ENCODE measurements around the gene CIBAR2. TPM values are rescaled to one million over a fixed set of nuclear protein-coding genes. Genes with fewer than 3 reads are reported as not detected.

Gene CIBAR2
- total and polyA plus RNA-seq, 9 of the 15 experiments (the other 6 are each of a cell fraction or from before 2014, with no cell fraction given), result not detected

GRCh38 chr16:85093705-85094104 is 18.6 kb downstream of the CIBAR2 start (continued):
- TF ChIP-seq CTCF (IDR thresholded peaks at IDR 0.05 in 2 of 3, conservative IDR thresholded peaks at IDR 0.05 in 1 of 3; ENCODE audit: insufficient read depth in 2 of 3, low read depth in 1 of 3, low read length in 3 of 3), result peak in 2 of 3 experiments; percentile 3 to 64; a peak in 2 of 6 replicates
- TF ChIP-seq GABPB1 (CRISPR knock-in tag; IDR thresholded peaks at IDR 0.05), result 0 out of 2 replicates have a peak, but pooled peaks have one; percentile 44
- no peak for TF ChIP-seq FOXP4 (CRISPR knock-in tag; IDR thresholded peaks at IDR 0.05; ENCODE audit: borderline replicate concordance)
- TF ChIP-seq DNMT1 (IDR thresholded peaks at IDR 0.05), result no peak

GRCh38 chr16:85092851-85093250 is 19.4 kb downstream of the CIBAR2 start:
- Histone ChIP-seq H3K27ac (ENCODE audit: extremely low read depth, low read depth, low read length) (no peak overlapping the region), H3K4me3 (no peak overlapping the region), H3K79me2 (ENCODE audit: control insufficient read depth, insufficient read depth, low read length) (no peaks in the 10 kb centered on the region), H3K27me3 (ENCODE audit: control insufficient read depth in 2 of 2, insufficient read depth in 2 of 2, low read length in 2 of 2) (peaks cover 40 to 51% of the 10 kb centered on the region in 2 experiments), H2AFZ (ENCODE audit: low read depth, low read length) (no peak overlapping the region), H3K9me1 (ENCODE audit: control insufficient read depth, insufficient read depth, low read length) (no peaks in the 10 kb centered on the region), H3K9ac (ENCODE audit: insufficient read depth in 1 of 2, low read depth in 2 of 2, low read length in 2 of 2) (peak overlapping the region in 1 of 2 experiments; percentile 47; a peak in 1 of 4 replicates), H3K36me3 (ENCODE audit: control insufficient read depth, insufficient read depth, low read length) (peaks cover 5% of the 10 kb centered on the region; the same call in 1 of the 3 replicates), H3K4me2 (ENCODE audit: insufficient read depth, low read length) (no peak overlapping the region), H3K4me1 (replicated peaks in 1 of 2; ENCODE audit: control insufficient read depth in 2 of 2, insufficient read depth in 2 of 2, low read length in 2 of 2) (peaks cover 9 to 43% of the 10 kb centered on the region in 2 experiments; a peak in 3 of 5 replicates), H4K20me1 (replicated peaks; ENCODE audit: control insufficient read depth, insufficient read depth, low read length) (peaks cover 9% of the 10 kb centered on the region; the same call in 1 of the 2 replicates), H3K9me3 (replicated peaks; ENCODE audit: control insufficient read depth, insufficient read depth, low read depth, low read length) (no peaks in the 10 kb centered on the region)
- FAIRE-seq, result no peak
- ATAC-seq, result no peak
- intact Hi-C loops (cut with micrococcal nuclease), result loop anchor here (5.0 kb wide), 1 partner anchor 36 kb away; no protein-coding TSS in a partner anchor
- peak; percentile 72 for TF ChIP-seq POLR2G (IDR thresholded peaks at IDR 0.05; ENCODE audit: low read depth, low read length)
- no peak for TF ChIP-seq JUNB (CRISPR knock-in tag; conservative IDR thresholded peaks at IDR 0.05)
- no peak for TF ChIP-seq ZNF197 (CRISPR knock-in tag; IDR thresholded peaks at IDR 0.05; ENCODE audit: low read depth)
- TF ChIP-seq FOXP1 (CRISPR knock-in tag; IDR thresholded peaks at IDR 0.05), result peak; percentile 43; the same call in 1 of the 2 replicates
- TF ChIP-seq MYC (IDR thresholded peaks at IDR 0.05; ENCODE audit: low read depth, low read length), result no peak
- TF ChIP-seq MYC (CRISPR knock-in tag; IDR thresholded peaks at IDR 0.05; ENCODE audit: borderline replicate concordance, low read depth), result no peak
- TF ChIP-seq RBM22 (IDR thresholded peaks at IDR 0.05; ENCODE audit: low read depth, low read length, poor library complexity, severe bottlenecking), result peak; percentile 51
- no peak for TF ChIP-seq ZNF140 (CRISPR knock-in tag; IDR thresholded peaks at IDR 0.05)
- no peak for TF ChIP-seq TCF15 (CRISPR knock-in tag; IDR thresholded peaks at IDR 0.05)
- ChIA-PET CTCF (ENCODE audit: low intra/inter-chr PET ratio) (no interaction called here), POLR2A (no interaction called here)
- WGBS (ENCODE audit: insufficient coverage, low coverage, missing lambda C conversion rate), result 59% methylated on average over 17 of the region's 18 CpGs
- DNase-seq (ENCODE audit: extremely low read depth in 1 of 4, low spot score in 3 of 4), result no peak
- in situ Hi-C loops (cut with MboI), result no loop called here
- BruUV-seq (replicated peaks), result no TSS peak

Measured in K562 (cell line).